ENCODE results near the gene DAGLA.

The DAGLA gene

GRCh38 chr11:61716478-61717285 lies 36.5 kb downstream of the DAGLA start:
- no peak overlapping the region for H3K4me3 ChIP-seq (ENCODE audit: low read depth, low read length)
- no peak for TF ChIP-seq CTCF (IDR thresholded peaks at IDR 0.05; ENCODE audit: low read depth, low read length, missing control alignments)
- no peak for DNase-seq (ENCODE audit: low read depth)
- in situ Hi-C loops (cut with HindIII; ENCODE audit: low sequenced_read_pairs) = no loop called here

GRCh38 chr11:61717286-61718033 lies 37.3 kb downstream of the DAGLA start:
- no peak overlapping the region for H3K4me3 ChIP-seq (ENCODE audit: low read depth, low read length)
- no peak for DNase-seq (ENCODE audit: low read depth)

GRCh38 chr11:61718046-61718531 lies 37.9 kb downstream of the DAGLA start:
- H3K4me3 ChIP-seq (ENCODE audit: low read depth, low read length) = peak overlapping the region; percentile 43
- in situ Hi-C loops (cut with HindIII; ENCODE audit: low sequenced_read_pairs) = no loop called here
- no peak for DNase-seq (ENCODE audit: low read depth)
- no peak for TF ChIP-seq CTCF (IDR thresholded peaks at IDR 0.05; ENCODE audit: low read depth, low read length, missing control alignments)

More at GRCh38 chr11:61717286-61718033, 37.3 kb downstream of the DAGLA start:
- TF ChIP-seq CTCF (IDR thresholded peaks at IDR 0.05; ENCODE audit: low read depth, low read length, missing control alignments) = no peak
- in situ Hi-C loops (cut with HindIII; ENCODE audit: low sequenced_read_pairs) = no loop called here

GRCh38 chr11:61718621-61719302 lies 38.6 kb downstream of the DAGLA start:
- no peak for TF ChIP-seq CTCF (IDR thresholded peaks at IDR 0.05; ENCODE audit: low read depth, low read length, missing control alignments)
- no peak for DNase-seq (ENCODE audit: low read depth)
- H3K4me3 ChIP-seq (ENCODE audit: low read depth, low read length) = peak overlapping the region; percentile 43
- in situ Hi-C loops (cut with HindIII; ENCODE audit: low sequenced_read_pairs) = no loop called here

- DNase-seq (ENCODE audit: low read depth) = no peak
- in situ Hi-C loops (cut with HindIII; ENCODE audit: low sequenced_read_pairs) = loop anchor here (5.0 kb wide), 2 partner anchors 48 to 78 kb away; no protein-coding TSS in a partner anchor
- H3K4me3 ChIP-seq (ENCODE audit: low read depth, low read length) = no peak overlapping the region
- TF ChIP-seq CTCF (IDR thresholded peaks at IDR 0.05; ENCODE audit: low read depth, low read length, missing control alignments) = no peak
Observed at GRCh38 chr11:61719978-61720377, 39.8 kb downstream of the DAGLA start.

- in situ Hi-C loops (cut with HindIII; ENCODE audit: low sequenced_read_pairs) = loop anchor here (5.0 kb wide), 2 partner anchors 48 to 78 kb away; no protein-coding TSS in a partner anchor
- no peak for DNase-seq (ENCODE audit: low read depth)
- no peak overlapping the region for H3K4me3 ChIP-seq (ENCODE audit: low read depth, low read length)
- no peak for TF ChIP-seq CTCF (IDR thresholded peaks at IDR 0.05; ENCODE audit: low read depth, low read length, missing control alignments)
Observed at GRCh38 chr11:61720597-61720996, 40.4 kb downstream of the DAGLA start.

All from astrocyte of the cerebellum (primary cell).